HG02610 (cell line): ENCODE data around the gene IFI27.
A peak's percentile ranks its signal among the peaks of the same experiment; 100 is the strongest.
"Not testable (repeated sequence)": the region's sequence is repeated elsewhere in the genome, so short reads cannot be mapped to it uniquely, and the experiment has no call there.

Experiments used
- ATAC-seq: cut with Tn5 transposase; IDR thresholded peaks from one replicate; pipeline ENCODE4 v1.9.1; 2021; ENCODE audit warnings: mild to moderate bottlenecking, moderate library complexity; ENCODE audit not compliant: unreplicated experiment

Gene IFI27

GRCh38 chr14:94110552-94111181 is at the start of gene IFI27:
IFI27 (plus strand) TSS chr14:94110736.
- ATAC-seq, result no peak

- no peak for ATAC-seq
These were observed 48.1 kb upstream of the IFI27 start for GRCh38 chr14:94062344-94062940.

- ATAC-seq, result no peak
These were observed 44.4 kb upstream of the IFI27 start for GRCh38 chr14:94066089-94066676.

- not testable (repeated sequence) for ATAC-seq
These were observed 38.5 kb upstream of the IFI27 start for GRCh38 chr14:94072076-94072475.

- no peak for ATAC-seq
These were observed 36.0 kb upstream of the IFI27 start for GRCh38 chr14:94074534-94074933.

- no peak for ATAC-seq
These were observed 35.5 kb upstream of the IFI27 start for GRCh38 chr14:94075008-94075407.

GRCh38 chr14:94077111-94077821 is 33.3 kb upstream of the IFI27 start:
- no peak for ATAC-seq

- no peak for ATAC-seq
These were observed 32.7 kb upstream of the IFI27 start for GRCh38 chr14:94077823-94078222.

- ATAC-seq, result no peak
These were observed 30.5 kb upstream of the IFI27 start for GRCh38 chr14:94079891-94080620.

- ATAC-seq, result peak; percentile 99
These were observed 29.7 kb upstream of the IFI27 start, which contains the start of the genes DDX24 and IFI27L1 for GRCh38 chr14:94080621-94081385. DDX24 (minus strand) TSS chr14:94081202; CDS start chr14:94079742, 1,460 bp downstream. IFI27L1 (plus strand) TSS chr14:94081310; CDS start chr14:94096938, 15,628 bp downstream.

GRCh38 chr14:94081386-94081820 is 29.1 kb upstream of the IFI27 start:
- peak; percentile 20 for ATAC-seq

- no peak for ATAC-seq
These were observed 22.6 kb upstream of the IFI27 start for GRCh38 chr14:94087891-94088290.

- ATAC-seq, result no peak
These were observed 22.0 kb upstream of the IFI27 start for GRCh38 chr14:94088516-94088915.

GRCh38 chr14:94089479-94089878 is 21.1 kb upstream of the IFI27 start:
- ATAC-seq, result no peak

GRCh38 chr14:94093418-94093817 is 17.1 kb upstream of the IFI27 start:
- no peak for ATAC-seq

- ATAC-seq, result no peak
These were observed 13.4 kb upstream of the IFI27 start for GRCh38 chr14:94097091-94097490.

- no peak for ATAC-seq
These were observed 12.1 kb upstream of the IFI27 start for GRCh38 chr14:94098326-94098992.

- no peak for ATAC-seq
These were observed 11.5 kb upstream of the IFI27 start for GRCh38 chr14:94099006-94099405.

- ATAC-seq, result no peak
These were observed 9.7 kb upstream of the IFI27 start for GRCh38 chr14:94100847-94101246.

- ATAC-seq, result no peak
These were observed 8.8 kb upstream of the IFI27 start for GRCh38 chr14:94101748-94102147.
